NCI-H460 (cell line): ENCODE data around the gene NUMBL. TPM values are rescaled to one million over a fixed set of nuclear protein-coding genes. Genes with fewer than 3 reads are reported as not detected.

ENCODE experiments used
- small RNA-seq, 2 experiments: library from RNA; depleted of rRNA; stranded (forward); fragments of <200 nt; gene quantifications; one replicate each; pipeline ENCODE3, GENCODE V24; 2014
- total RNA-seq: library from RNA; depleted of rRNA; stranded (reverse); fragments of >200 nt; shearing (Covaris generic); gene quantifications from 2 replicates; pipeline ENCODE4 v1.2.3, GENCODE V29; 2014; rRNA removed

The NUMBL gene
- total RNA-seq, 1 experiment from 2014 or later = 9.8 TPM

Small RNAs within 50 kb of the gene (small RNA-seq; reads per million reads assigned to genes)
- 0 reads per million in 2 experiments for gene RNU6-195P

Other genes with a start within 250 kb of the NUMBL start
- gene SERTAD3, start 246.3 kb downstream of the NUMBL start, total RNA-seq = 12.3 and 17.3 TPM in 2 replicates
- gene BLVRB, start 224.9 kb downstream of the NUMBL start, total RNA-seq = 181 and 210 TPM in 2 replicates
- gene SPTBN4, start 223.7 kb downstream of the NUMBL start, total RNA-seq = 0.82 and 2.8 TPM in 2 replicates
- gene SHKBP1, start 113.8 kb downstream of the NUMBL start, total RNA-seq = 23.0 and 25.7 TPM in 2 replicates
- 24.2 and 29.9 TPM in 2 replicates for gene LTBP4, start 89.3 kb downstream of the NUMBL start, total RNA-seq
- 22.9 and 30.7 TPM in 2 replicates for gene COQ8B, start 26.2 kb upstream of the NUMBL start, total RNA-seq
- gene ITPKC, start 26.5 kb upstream of the NUMBL start, total RNA-seq = 5.2 and 6.2 TPM in 2 replicates
- gene ACTMAP, start 59.8 kb upstream of the NUMBL start, total RNA-seq = 1.6 and 2.1 TPM in 2 replicates
- gene SNRPA, start 60.6 kb upstream of the NUMBL start, total RNA-seq = 185 and 211 TPM in 2 replicates
- not detected in 2 replicates for gene MIA, start 84.9 kb upstream of the NUMBL start, total RNA-seq
- gene RAB4B, start 87.6 kb upstream of the NUMBL start, total RNA-seq = 7.4 and 9.7 TPM in 2 replicates
- 20.7 and 25.0 TPM in 2 replicates for gene EGLN2, start 108.5 kb upstream of the NUMBL start, total RNA-seq
- gene CYP2A6, start 159.8 kb upstream of the NUMBL start, total RNA-seq = not detected in 2 replicates
- gene CYP2A7, start 191.6 kb upstream of the NUMBL start, total RNA-seq = not detected in 2 replicates